H1 (cell line): ENCODE measurements around the gene TSPOAP1. TPM values are rescaled to one million over a fixed set of nuclear protein-coding genes. Genes with fewer than 3 reads are reported as not detected.
A peak's percentile ranks its signal among the peaks of the same experiment; 100 is the strongest.

Experiments used
- ATF3 ChIP-seq: IDR thresholded peaks from 2 replicates; pipeline ENCODE4 v1.6.1; 2011; ENCODE audit warnings: low read depth, mild to moderate bottlenecking, low read length; ENCODE audit not compliant: insufficient read depth
- CBX8 ChIP-seq: fragments of 300-800, 300-1000 bp; sonication (generic); IDR thresholded peaks from 2 replicates; pipeline ENCODE4 v1.7.1; 2016; ENCODE audit warnings: low read depth, low read length, borderline replicate concordance
- CHD1 ChIP-seq: IDR thresholded peaks from 2 replicates; pipeline ENCODE4 v1.6.1; 2012; ENCODE audit warnings: low read depth, low read length, improper control_type of control experiment
- E2F6 ChIP-seq: IDR thresholded peaks from 2 replicates; pipeline ENCODE4 v1.6.1; 2012; ENCODE audit warnings: inconsistent platforms
- EZH2 ChIP-seq: fragments of 200-600 bp; sonication (generic); IDR thresholded peaks from 2 replicates; pipeline ENCODE4 v1.7.1; 2012; ENCODE audit warnings: low read depth, mild to moderate bottlenecking, moderate library complexity, low read length, inconsistent platforms; ENCODE audit not compliant: severe bottlenecking
- JUN ChIP-seq: IDR thresholded peaks from 2 replicates; pipeline ENCODE4 v1.6.1; 2011; ENCODE audit warnings: low read depth, mild to moderate bottlenecking, improper control_type of control experiment, low read length
- MAX ChIP-seq: IDR thresholded peaks from 2 replicates; pipeline ENCODE4 v1.6.1; 2012; ENCODE audit warnings: inconsistent platforms
- POLR2A ChIP-seq, 2 experiments: IDR thresholded peaks; 1 replicate in 1 of 2; 2 replicates in 1 of 2; pipeline ENCODE4 v1.6.1; 2011; ENCODE audit warnings: low read depth in 2 of 2, low read length in 2 of 2, mild to moderate bottlenecking in 2 of 2; ENCODE audit errors: control extremely low read depth in 1 of 2
- POLR2AphosphoS5 ChIP-seq: IDR thresholded peaks from 2 replicates; pipeline ENCODE4 v1.6.1; 2011; ENCODE audit warnings: low read depth, low read length
- RXRA ChIP-seq: IDR thresholded peaks from 2 replicates; pipeline ENCODE4 v1.6.1; 2011; ENCODE audit warnings: low read depth, mild to moderate bottlenecking, low read length, moderate library complexity; ENCODE audit not compliant: insufficient read depth
- SIRT6 ChIP-seq: IDR thresholded peaks from one replicate; pipeline ENCODE4 v1.7.1; 2012; ENCODE audit warnings: low read length, inconsistent platforms
- USF2 ChIP-seq: IDR thresholded peaks from 2 replicates; pipeline ENCODE4 v1.6.1; 2011; ENCODE audit warnings: low read length, improper control_type of control experiment
- polyA plus RNA-seq, 7 experiments: library from polyadenylated mRNA; depleted of rRNA in 3 of 7; stranded (reverse) in 5 of 7; unstranded in 2 of 7; fragments of >200 nt in 5 of 7; fragments of 200-250 nt in 2 of 7; gene quantifications; 1 replicate in 5 of 7; 2 replicates in 1 of 7; 4 replicates in 1 of 7; pipeline versions ENCODE4 v1.2.1 to v1.2.3, GENCODE V29; 2011 to 2013; ENCODE audit warnings: missing spikeins in 2 of 7, mixed read lengths in 2 of 7
- total RNA-seq: library from RNA; stranded (reverse); fragmentation: NEBNext Ultra II Directional; extraction: Animal tissue kit (Norgen Biotek cat#: 25700); gene quantifications from 2 replicates; pipeline ENCODE4 v1.2.1, GENCODE V29; 2021

TSPOAP1 gene
- total and polyA plus RNA-seq, 2 of the 8 experiments (the other 6 are each of a cell fraction or from before 2014, with no cell fraction given) = 7.6 to 9.2 TPM

- TF ChIP-seq ATF3 = no peak
- no peak for TF ChIP-seq USF2
- no peak for TF ChIP-seq SIRT6
- TF ChIP-seq POLR2A (IDR thresholded peaks at IDR 0.05; ENCODE audit: control extremely low read depth in 1 of 2, low read depth in 2 of 2, low read length in 2 of 2) = peak in 1 of 2 experiments; percentile 69; a peak in 1 of 3 replicates
- no peak for TF ChIP-seq MAX
- TF ChIP-seq POLR2AphosphoS5 = no peak; the same call in 1 of the 2 replicates
- no peak for TF ChIP-seq CBX8
- TF ChIP-seq E2F6 = no peak
- no peak for TF ChIP-seq JUN
- no peak for TF ChIP-seq RXRA
- no peak for TF ChIP-seq EZH2
- no peak for TF ChIP-seq CHD1
Observed at GRCh38 chr17:58337600-58338453, 9.2 kb upstream of the TSPOAP1 start (continued).
